Urinary bladder (tissue), 4 donors: ENCODE measurements around the gene IMMP2L. TPM values are rescaled to one million over a fixed set of nuclear protein-coding genes. Genes with fewer than 3 reads are reported as not detected.

Experiments used
- DNase-seq: peaks from one replicate; pipeline ENCODE4 v3.0.0-alpha.2; 2015; ENCODE audit errors: extremely low spot score
- H3K27ac ChIP-seq: one replicate; pipeline ENCODE4 v1.5.1; 2013; ENCODE audit warnings: low read depth, mild to moderate bottlenecking, moderate library complexity
- H3K36me3 ChIP-seq: one replicate; pipeline ENCODE4 v1.6.1; 2013; ENCODE audit warnings: mild to moderate bottlenecking, moderate library complexity; ENCODE audit not compliant: insufficient read depth
- H3K4me1 ChIP-seq: one replicate; pipeline ENCODE4 v1.6.1; 2013; ENCODE audit warnings: mild to moderate bottlenecking, moderate library complexity; ENCODE audit not compliant: insufficient read depth
- H3K4me3 ChIP-seq: one replicate; pipeline ENCODE4 v1.5.1; 2013; ENCODE audit warnings: low read depth, low read length
- WGBS: extraction: QIAGEN DNeasy Blood & Tissue Kit; methylation state at CpG from one replicate; pipeline ENCODE4 v1.1.7; 2013; 5-methylcytosine and 5-hydroxymethylcytosine counted together
- polyA plus RNA-seq: library from polyadenylated mRNA; stranded (reverse); fragments of 200-250 nt; gene quantifications from one replicate; pipeline ENCODE4 v1.2.3, GENCODE V29; 2013
- total RNA-seq: library from RNA; depleted of rRNA; stranded (reverse); fragments of >200 nt; gene quantifications from one replicate; pipeline ENCODE4 v1.2.3, GENCODE V29; 2014
- donor health status: healthy with polysubstance abuse.
- donor health status: healthy.

Gene IMMP2L
- total and polyA plus RNA-seq, 2 donors, result 22.4 to 26.2 TPM

DNA sequence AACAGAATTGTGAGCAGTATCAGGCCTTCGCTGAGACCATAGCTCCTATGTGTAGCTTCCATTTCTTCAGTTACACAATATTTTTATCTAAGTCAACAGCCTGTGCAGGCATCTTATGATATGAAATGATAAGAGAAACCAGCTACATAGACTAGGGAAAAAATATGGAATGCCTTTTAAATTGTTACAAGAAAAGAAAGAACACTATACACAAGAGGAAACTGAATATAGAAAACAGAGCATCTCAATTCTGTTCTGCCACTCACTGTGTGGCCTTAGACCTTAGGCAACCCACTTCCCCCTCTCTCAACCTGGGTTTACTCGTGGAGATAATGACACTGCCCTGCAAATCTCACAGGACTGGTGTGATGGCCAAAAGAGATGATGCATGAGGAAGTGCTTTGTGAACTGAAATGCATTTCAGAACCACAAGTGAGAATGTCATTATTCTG is 338.5 kb downstream of the IMMP2L start:
- Histone ChIP-seq H3K4me1 (no peaks in the 10 kb centered on the region), H3K4me3 (no peak overlapping the region), H3K27ac (no peak overlapping the region), H3K36me3 (no peaks in the 10 kb centered on the region)
- WGBS, result 69% methylated on average over 2 of the region's 2 CpGs
- DNase-seq, result no peak

DNA sequence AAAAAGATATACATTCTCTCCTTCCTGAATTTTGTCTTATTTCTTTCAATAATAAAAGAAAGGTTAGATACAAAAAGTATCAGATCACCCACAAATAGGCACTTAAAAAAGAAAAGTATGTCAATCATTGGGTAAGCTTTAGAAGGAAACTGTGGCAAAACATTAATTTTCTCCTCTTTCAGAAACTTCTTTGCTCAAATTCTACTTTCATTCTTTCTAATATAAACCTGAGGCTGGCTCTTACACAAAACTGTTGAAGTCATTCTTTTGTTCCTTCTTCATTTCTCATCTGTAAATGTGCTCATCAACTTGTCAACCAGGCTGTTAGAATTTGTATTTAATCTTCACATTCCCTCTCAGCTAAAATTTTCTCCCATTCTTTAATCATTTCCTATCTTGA is 346.7 kb downstream of the IMMP2L start:
- H3K4me3 ChIP-seq, result no peak overlapping the region
- H3K27ac ChIP-seq, result no peak overlapping the region
- no peaks in the 10 kb centered on the region for H3K4me1 ChIP-seq
- DNase-seq, result no peak
- H3K36me3 ChIP-seq, result no peaks in the 10 kb centered on the region

DNA sequence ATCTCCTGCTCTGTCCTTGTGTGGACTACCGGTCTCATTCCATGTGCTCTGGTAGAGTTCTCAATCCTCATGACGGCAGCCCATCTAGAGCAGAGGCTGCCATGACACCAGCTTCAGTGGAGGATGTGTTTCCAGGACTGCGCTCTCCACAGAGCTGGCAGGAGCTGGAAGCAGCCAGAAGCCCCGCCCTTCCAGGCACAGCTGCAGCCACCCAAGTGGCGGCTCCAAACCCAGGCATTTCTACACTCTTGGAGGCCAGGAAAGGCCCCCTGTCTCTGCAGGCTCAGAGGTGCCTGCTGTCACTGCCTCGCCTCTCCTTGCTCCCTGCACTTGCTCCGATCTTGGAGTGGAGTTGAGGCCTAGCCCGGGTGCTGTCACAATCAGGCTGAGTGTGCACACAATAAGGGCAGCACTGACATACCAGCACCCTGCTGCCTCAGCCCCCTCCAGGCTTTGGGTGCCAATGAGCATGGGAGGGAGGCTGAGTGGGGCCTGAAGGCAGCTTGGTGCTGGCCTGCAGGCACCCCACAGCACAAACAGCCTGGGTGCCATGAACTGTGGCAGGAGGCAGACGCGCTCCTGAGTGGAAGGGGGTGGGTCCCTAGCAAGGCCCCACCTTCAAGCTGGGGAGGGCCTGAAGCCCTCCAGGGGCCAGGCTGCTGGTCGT is 349.3 kb downstream of the IMMP2L start:
- H3K4me3 ChIP-seq, result no peak overlapping the region
- WGBS, result 98% methylated on average over 11 of the region's 11 CpGs

DNA sequence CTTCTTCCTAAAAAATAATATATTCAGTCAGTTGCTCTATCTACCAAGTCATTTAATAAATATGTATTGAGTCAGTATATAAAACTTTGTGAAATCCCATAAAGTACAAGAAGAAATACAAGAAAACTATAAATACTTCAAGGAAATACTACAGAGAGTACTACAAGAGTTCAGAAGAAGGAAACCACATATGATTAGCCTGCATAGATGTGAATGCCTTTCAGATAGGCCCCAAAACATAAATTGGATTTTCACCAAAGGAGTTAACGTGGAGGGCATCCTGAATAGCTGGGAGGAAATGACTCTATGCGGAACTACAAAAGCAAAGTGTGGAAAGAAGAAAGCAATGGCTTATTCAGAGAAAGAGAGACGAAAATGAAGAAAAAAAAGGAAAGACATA is 351.3 kb downstream of the IMMP2L start:
- no peaks in the 10 kb centered on the region for H3K4me1 ChIP-seq
- WGBS, result 85% methylated on average over 3 of the region's 3 CpGs
- H3K27ac ChIP-seq, result no peak overlapping the region
- no peaks in the 10 kb centered on the region for H3K36me3 ChIP-seq
- H3K4me3 ChIP-seq, result no peak overlapping the region
- no peak for DNase-seq

More for the DNA sequence above, 349.3 kb downstream of the IMMP2L start:
- Histone ChIP-seq H3K36me3 (no peaks in the 10 kb centered on the region), H3K4me1 (no peaks in the 10 kb centered on the region), H3K27ac (no peak overlapping the region)
- no peak for DNase-seq

DNA sequence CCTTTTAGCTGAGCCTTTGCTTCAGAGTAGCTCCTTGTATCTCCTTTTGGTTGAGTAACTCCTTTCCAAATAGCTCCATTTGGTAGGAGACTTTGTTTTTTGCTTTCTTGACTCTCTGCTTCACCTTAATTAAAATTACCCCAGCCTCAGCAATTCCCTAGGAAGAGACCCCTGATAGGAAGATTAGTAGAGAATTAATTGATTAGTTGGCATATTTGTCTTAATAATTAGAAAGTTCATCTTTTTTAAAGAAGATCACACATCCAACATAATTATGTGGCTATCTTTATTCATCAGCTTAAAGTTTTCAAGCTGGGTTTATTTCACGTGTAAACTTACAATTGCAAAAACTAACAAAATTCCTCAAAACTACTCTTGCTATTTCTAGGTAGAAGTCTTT is 352.2 kb downstream of the IMMP2L start:
- Histone ChIP-seq H3K27ac (no peak overlapping the region), H3K4me3 (no peak overlapping the region), H3K4me1 (no peaks in the 10 kb centered on the region), H3K36me3 (no peaks in the 10 kb centered on the region)
- no peak for DNase-seq
- WGBS, result 96% methylated on average over 1 of the region's 1 CpG

DNA sequence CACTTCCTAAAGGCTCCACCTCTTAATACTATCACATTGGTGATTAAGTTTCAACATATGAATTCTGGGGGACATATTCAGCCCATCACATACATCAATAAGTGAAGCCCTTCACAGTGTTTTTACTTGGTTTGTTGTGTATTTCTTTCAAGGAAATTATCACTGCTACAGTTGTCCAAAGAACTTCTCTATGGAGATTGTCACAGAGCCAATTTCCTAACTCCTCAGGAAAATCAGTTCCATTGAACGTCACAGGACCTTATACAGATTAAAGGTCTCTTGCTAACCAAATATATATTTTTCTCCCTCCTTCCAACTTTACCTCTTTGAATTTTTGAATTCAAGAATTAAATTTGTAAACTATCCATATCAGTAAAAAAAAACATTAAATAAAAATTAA is 357.0 kb downstream of the IMMP2L start:
- WGBS, result 66% methylated on average over 1 of the region's 1 CpG
- no peak overlapping the region for H3K4me3 ChIP-seq
- DNase-seq, result no peak
- no peaks in the 10 kb centered on the region for H3K36me3 ChIP-seq
- H3K4me1 ChIP-seq, result no peaks in the 10 kb centered on the region
- no peak overlapping the region for H3K27ac ChIP-seq

DNA sequence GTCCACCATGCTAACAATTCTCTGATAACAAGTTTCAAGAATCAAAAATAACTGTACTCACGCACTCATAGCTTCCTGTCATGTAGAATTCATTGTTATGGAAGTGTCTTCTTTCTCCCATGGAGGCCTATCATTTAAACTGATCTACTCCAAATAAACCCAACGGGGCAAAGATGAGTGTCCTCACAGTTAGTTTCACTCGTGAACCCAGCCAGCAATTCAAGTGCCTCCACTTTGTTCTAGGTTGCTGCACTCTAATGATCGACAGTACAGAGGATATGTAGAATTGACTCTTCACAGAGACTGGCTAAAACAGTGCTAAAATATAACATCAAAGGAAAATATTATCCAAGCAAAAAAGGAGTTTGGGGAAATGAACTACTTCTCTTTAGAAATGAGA is 360.0 kb downstream of the IMMP2L start:
- Histone ChIP-seq H3K36me3 (no peaks in the 10 kb centered on the region), H3K4me3 (no peak overlapping the region), H3K27ac (no peak overlapping the region), H3K4me1 (no peaks in the 10 kb centered on the region)
- 96% methylated on average over 4 of the region's 4 CpGs for WGBS
- DNase-seq, result no peak

DNA sequence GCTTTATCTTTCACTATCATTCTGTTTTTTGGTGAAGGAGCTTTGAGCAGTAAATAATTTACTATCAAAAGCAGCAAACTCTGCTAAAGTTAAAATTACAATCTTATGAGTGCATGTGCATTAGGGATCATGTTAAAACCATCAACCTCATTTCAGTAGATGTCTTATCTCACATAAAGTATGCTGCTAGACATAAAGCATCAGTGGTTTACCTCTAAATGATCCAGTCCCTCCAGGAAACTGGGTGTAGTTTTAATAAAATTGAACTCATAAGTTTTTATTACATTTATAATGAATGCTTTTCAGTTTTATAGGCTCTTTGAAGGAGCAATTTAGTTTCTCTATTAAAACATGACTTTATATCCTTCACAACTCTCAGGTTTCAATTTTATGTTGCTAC is 362.6 kb downstream of the IMMP2L start:
- DNase-seq, result peak; percentile 14
- Histone ChIP-seq H3K4me1 (no peaks in the 10 kb centered on the region), H3K4me3 (no peak overlapping the region)

DNA sequence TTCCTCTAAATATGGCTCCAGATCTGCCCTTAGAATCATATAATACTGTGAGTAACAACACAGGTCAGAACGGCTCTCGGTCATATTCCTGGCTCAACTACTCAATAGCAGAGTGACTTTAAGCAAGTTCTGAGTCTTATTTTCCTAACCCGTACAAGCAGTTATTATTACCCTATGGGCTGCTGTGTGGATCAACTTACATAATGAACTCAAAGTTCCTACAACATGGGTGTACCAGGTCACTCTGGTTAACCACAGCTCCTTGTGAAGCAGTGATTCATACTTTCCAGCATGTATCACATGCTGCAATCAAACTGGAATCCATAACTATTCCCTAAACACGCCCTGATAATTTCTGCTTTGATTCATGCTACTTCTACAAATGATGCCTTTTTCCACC is 364.0 kb downstream of the IMMP2L start:
- DNase-seq, result no peak
- Histone ChIP-seq H3K36me3 (no peaks in the 10 kb centered on the region), H3K4me3 (no peak overlapping the region), H3K4me1 (no peaks in the 10 kb centered on the region), H3K27ac (no peak overlapping the region)
- 86% methylated on average over 4 of the region's 4 CpGs for WGBS

More for the DNA sequence above, 362.6 kb downstream of the IMMP2L start:
- no peaks in the 10 kb centered on the region for H3K36me3 ChIP-seq
- no peak overlapping the region for H3K27ac ChIP-seq

DNA sequence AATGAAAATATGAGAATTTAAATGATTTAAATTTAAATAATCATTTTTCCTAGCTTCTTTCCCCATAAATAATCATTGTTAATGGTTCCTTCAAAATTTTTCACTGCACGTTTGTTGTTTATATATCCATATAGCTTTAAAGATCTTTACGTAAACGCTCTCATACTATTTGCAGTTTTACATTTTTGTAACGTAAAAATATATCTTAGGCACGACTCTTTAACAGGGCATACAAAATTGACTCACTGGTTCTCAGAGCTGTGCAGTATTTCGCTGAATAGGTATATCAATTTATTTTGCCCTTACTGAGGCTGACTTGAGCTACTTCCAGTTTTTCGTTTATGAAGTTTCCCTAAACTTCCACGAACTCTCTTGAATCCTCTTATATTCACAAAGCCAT is 365.6 kb downstream of the IMMP2L start:
- WGBS, result 90% methylated on average over 8 of the region's 8 CpGs

DNA sequence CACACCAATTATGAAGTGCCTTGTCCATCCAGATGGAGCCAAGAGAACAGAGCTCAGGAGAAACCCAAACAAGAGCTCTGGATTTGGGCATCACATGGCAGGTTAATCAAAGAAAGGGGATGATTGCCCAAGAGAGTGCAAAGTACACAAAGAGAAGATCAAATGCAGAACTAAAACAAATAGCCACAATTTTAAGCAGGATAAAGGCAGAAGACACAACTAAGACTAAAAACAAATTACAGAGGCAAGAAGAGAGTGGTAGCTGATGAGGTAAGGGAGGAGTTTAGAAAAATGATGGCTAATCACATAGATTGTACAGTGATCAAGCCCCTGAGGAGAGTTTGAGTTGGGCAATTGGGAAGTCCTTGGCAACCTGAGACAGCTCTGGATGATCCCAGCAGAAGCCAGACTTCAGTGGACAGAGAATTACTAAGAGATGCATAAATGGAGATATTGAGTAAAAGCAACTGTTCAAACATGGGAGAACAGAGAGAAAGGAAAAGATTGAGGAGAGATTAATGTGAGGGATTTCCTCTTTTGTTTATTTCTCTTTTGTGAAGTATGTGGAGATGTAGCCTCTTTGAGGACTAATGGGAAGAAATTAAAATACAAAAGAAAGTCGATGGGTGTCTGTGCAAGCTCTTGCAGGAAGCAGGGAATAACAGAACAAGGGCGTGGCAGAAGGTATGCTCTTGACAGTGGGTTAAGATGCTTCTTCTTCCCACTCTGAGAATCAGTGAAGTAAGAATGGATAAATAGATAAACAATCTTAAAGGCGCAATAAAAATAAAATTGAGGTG is 369.5 kb downstream of the IMMP2L start:
- H3K4me3 ChIP-seq, result no peak overlapping the region
- no peaks in the 10 kb centered on the region for H3K36me3 ChIP-seq
- DNase-seq, result no peak
- WGBS, result 89% methylated on average over 3 of the region's 3 CpGs
- no peak overlapping the region for H3K27ac ChIP-seq
- H3K4me1 ChIP-seq, result no peaks in the 10 kb centered on the region

More for the DNA sequence above, 365.6 kb downstream of the IMMP2L start:
- DNase-seq, result no peak
- Histone ChIP-seq H3K4me1 (no peaks in the 10 kb centered on the region), H3K27ac (no peak overlapping the region), H3K36me3 (no peaks in the 10 kb centered on the region), H3K4me3 (no peak overlapping the region)

DNA sequence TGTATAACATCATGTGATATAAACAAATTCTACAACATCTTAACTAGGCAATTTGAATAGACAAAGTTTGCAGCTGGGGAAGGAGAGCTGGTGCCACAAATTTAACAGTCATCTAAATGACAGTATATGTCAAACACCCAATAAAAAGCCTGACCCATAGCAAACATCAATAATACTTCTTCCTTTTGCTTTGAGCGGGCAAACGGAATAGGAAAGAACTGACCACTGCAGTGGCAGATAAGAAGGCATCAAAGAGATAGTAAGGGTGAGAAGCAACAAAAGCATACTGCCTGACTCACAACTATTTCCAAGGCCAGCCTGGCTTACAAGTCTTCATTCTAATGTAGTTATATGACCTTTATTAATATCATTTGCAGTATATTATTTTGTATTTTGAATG is 371.5 kb downstream of the IMMP2L start:
- Histone ChIP-seq H3K36me3 (no peaks in the 10 kb centered on the region), H3K27ac (no peak overlapping the region), H3K4me1 (no peaks in the 10 kb centered on the region), H3K4me3 (no peak overlapping the region)
- 76% methylated on average over 2 of the region's 2 CpGs for WGBS
- no peak for DNase-seq

DNA sequence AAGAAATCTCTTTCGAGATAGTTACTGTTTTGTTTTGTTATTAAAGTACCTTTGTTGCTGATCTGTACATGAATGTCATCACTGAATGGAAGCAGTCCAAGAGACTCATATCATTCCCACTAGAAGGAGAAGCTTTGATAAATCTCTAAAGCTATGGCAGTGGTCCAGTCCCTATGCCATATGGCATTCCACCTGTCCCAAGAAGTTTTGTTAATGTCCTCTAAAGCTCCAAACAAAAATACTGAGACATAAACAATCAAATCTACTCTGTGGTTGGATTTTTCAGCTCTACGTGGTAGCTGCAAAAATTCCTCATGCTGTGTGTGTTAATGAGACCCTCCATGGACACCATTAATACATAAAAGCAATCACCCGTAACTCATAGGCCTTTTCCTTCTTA is 377.3 kb downstream of the IMMP2L start:
- Histone ChIP-seq H3K36me3 (no peaks in the 10 kb centered on the region), H3K4me3 (no peak overlapping the region), H3K4me1 (no peaks in the 10 kb centered on the region), H3K27ac (no peak overlapping the region)
- WGBS, result 81% methylated on average over 3 of the region's 3 CpGs
- DNase-seq, result no peak

DNA sequence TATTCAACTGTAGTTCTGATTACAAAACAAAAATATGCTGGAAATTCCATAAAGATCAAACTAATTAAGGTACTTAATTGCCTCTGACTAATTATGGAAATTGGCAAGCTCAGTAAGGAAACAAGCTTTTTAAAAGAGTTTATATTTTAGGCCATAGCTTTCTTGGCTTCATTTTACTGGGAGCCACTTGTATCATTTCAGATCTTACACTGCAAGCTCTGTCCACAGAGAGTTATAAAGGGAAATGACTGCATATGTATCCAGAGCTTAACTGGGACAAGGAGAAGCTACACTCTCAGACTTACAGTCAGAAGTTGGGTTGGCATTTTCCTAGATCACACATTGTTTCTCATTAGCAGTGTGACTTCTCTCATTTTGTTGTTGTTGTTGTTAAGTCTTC is 379.0 kb downstream of the IMMP2L start:
- Histone ChIP-seq H3K4me3 (no peak overlapping the region), H3K36me3 (no peaks in the 10 kb centered on the region), H3K4me1 (no peaks in the 10 kb centered on the region), H3K27ac (no peak overlapping the region)
- no peak for DNase-seq
